IMR-90 (cell line): ENCODE measurements around the gene THRB.

ENCODE experiments used
- BHLHE40 ChIP-seq: fragments of 150-350 bp; IDR thresholded peaks from 2 replicates; pipeline ENCODE4 v1.6.1; 2016; ENCODE audit warnings: mild to moderate bottlenecking, low read depth, low read length
- CEBPB ChIP-seq: IDR thresholded peaks from 2 replicates; pipeline ENCODE4 v1.6.1; 2012; ENCODE audit warnings: low read depth, low read length, improper control_type of control experiment
- CHD1 ChIP-seq: IDR thresholded peaks from 2 replicates; pipeline ENCODE4 v1.6.1; 2012; ENCODE audit warnings: low read depth, low read length, improper control_type of control experiment
- FOS ChIP-seq: fragments of 150-350 bp; IDR thresholded peaks from 2 replicates; pipeline ENCODE4 v1.6.1; 2016; ENCODE audit warnings: low read depth, low read length
- MAFK ChIP-seq: IDR thresholded peaks from 2 replicates; pipeline ENCODE4 v1.6.1; 2012; ENCODE audit warnings: low read depth, low read length, improper control_type of control experiment
- MAZ ChIP-seq: IDR thresholded peaks from 2 replicates; pipeline ENCODE4 v1.6.1; 2012; ENCODE audit warnings: low read depth, mild to moderate bottlenecking, low read length, improper control_type of control experiment, moderate library complexity, borderline replicate concordance
- NFE2L2 ChIP-seq: fragments of 150-350 bp; IDR thresholded peaks from 2 replicates; pipeline ENCODE4 v1.6.1; 2016; ENCODE audit warnings: low read depth, mild to moderate bottlenecking, low read length
- POLR2A ChIP-seq: IDR thresholded peaks from 2 replicates; pipeline ENCODE4 v1.6.1; 2012; ENCODE audit warnings: mild to moderate bottlenecking, low read depth, low read length
- RAD21 ChIP-seq: IDR thresholded peaks from 2 replicates; pipeline ENCODE4 v1.6.1; 2012; ENCODE audit warnings: low read length, improper control_type of control experiment
- RFX5 ChIP-seq: IDR thresholded peaks from 2 replicates; pipeline ENCODE4 v1.8.0; 2012; ENCODE audit warnings: low read depth, mild to moderate bottlenecking, low read length, moderate library complexity
- SMC3 ChIP-seq: fragments of 150-350 bp; IDR thresholded peaks from 2 replicates; pipeline ENCODE4 v1.6.1; 2016; ENCODE audit warnings: low read depth, mild to moderate bottlenecking, antibody characterized with exemption, low read length, moderate library complexity
- TF ChIP-seq, protein P1 (sequence below): conservative IDR thresholded peaks from 2 replicates; pipeline ENCODE4 v1.5.1; 2012; ENCODE audit warnings: mild to moderate bottlenecking, low read depth, low read length, improper control_type of control experiment

DNA sequence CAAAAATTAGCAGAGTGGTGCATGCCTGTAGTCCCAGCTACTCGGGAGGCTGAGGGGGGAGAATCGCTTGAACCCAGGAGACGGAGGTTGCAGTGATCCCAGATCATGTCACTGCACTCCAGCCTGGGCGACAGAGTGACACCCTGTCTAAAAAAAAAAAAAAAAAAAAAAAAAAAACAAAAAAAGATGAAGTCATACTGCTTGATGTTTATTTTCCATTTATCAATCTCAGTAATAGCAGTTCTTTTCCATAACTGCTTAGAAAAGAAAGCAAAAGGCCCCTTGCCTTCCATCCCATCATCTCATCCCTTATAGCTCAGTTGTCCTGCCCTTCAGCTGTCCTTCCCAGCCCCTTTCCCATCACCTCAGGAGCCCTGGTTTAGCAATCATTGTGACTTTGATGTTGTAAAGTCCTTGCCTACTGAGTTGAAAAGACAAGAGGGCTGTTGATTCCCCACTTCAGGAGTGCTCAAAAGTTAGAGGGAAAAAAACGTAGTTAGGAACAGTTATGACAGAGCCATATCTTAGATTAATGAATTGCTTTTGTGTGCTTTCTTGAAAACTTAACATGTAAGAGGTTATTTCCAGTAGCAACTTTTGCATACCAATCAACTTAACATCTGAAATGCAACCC lies 18.0 kb upstream of the THRB start:
- TF ChIP-seq, protein P1, sequence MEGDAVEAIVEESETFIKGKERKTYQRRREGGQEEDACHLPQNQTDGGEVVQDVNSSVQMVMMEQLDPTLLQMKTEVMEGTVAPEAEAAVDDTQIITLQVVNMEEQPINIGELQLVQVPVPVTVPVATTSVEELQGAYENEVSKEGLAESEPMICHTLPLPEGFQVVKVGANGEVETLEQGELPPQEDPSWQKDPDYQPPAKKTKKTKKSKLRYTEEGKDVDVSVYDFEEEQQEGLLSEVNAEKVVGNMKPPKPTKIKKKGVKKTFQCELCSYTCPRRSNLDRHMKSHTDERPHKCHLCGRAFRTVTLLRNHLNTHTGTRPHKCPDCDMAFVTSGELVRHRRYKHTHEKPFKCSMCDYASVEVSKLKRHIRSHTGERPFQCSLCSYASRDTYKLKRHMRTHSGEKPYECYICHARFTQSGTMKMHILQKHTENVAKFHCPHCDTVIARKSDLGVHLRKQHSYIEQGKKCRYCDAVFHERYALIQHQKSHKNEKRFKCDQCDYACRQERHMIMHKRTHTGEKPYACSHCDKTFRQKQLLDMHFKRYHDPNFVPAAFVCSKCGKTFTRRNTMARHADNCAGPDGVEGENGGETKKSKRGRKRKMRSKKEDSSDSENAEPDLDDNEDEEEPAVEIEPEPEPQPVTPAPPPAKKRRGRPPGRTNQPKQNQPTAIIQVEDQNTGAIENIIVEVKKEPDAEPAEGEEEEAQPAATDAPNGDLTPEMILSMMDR, result no peak
- no peak for TF ChIP-seq CHD1
- no peak for TF ChIP-seq SMC3
- TF ChIP-seq POLR2A, result no peak
- no peak for TF ChIP-seq FOS
- TF ChIP-seq RFX5, result no peak
- TF ChIP-seq CEBPB, result no peak
- no peak for TF ChIP-seq RAD21
- no peak for TF ChIP-seq MAFK
- no peak for TF ChIP-seq BHLHE40
- no peak for TF ChIP-seq MAZ
- no peak for TF ChIP-seq NFE2L2
